ENCODE measurements around the gene PLPPR3. TPM values are rescaled to one million over a fixed set of nuclear protein-coding genes. Genes with fewer than 3 reads are reported as not detected.

Gene PLPPR3
- total RNA-seq, 1 donor from 2014 or later, result not detected

- DNase-seq (ENCODE audit: low spot score), result no peak
These were observed 11.5 kb downstream of the PLPPR3 start for GRCh38 chr19:810077-810855.

GRCh38 chr19:808423-808775 is 13.4 kb downstream of the PLPPR3 start:
- DNase-seq (ENCODE audit: low spot score), result no peak

- DNase-seq (ENCODE audit: low spot score), result no peak
These were observed 13.9 kb downstream of the PLPPR3 start for GRCh38 chr19:807627-808422.

- no peak for DNase-seq (ENCODE audit: low spot score)
These were observed 14.8 kb downstream of the PLPPR3 start for GRCh38 chr19:806815-807421.

GRCh38 chr19:805600-806550 is 15.9 kb downstream of the PLPPR3 start:
- no peak for DNase-seq (ENCODE audit: low spot score)

DNA sequence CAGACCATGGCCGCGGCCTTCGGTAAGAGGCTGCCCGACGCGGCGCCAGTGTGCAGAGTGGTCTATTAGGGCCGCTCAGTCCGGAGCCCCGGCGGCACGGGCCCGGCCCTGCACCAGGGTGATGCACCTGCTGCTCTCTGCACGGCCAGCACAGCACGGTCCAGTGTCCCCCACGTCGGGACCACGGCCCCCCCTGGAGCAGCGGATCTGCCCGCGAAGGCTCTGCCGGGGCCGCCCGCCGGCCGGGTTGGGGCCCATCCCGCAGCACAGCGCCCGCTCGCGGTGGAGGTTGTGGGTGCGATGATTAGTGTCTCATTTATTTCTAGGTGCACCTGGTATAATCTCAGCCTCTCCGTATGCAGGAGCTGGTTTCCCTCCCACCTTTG is 16.6 kb downstream of the PLPPR3 start:
- no peak for DNase-seq (ENCODE audit: low spot score)

DNA sequence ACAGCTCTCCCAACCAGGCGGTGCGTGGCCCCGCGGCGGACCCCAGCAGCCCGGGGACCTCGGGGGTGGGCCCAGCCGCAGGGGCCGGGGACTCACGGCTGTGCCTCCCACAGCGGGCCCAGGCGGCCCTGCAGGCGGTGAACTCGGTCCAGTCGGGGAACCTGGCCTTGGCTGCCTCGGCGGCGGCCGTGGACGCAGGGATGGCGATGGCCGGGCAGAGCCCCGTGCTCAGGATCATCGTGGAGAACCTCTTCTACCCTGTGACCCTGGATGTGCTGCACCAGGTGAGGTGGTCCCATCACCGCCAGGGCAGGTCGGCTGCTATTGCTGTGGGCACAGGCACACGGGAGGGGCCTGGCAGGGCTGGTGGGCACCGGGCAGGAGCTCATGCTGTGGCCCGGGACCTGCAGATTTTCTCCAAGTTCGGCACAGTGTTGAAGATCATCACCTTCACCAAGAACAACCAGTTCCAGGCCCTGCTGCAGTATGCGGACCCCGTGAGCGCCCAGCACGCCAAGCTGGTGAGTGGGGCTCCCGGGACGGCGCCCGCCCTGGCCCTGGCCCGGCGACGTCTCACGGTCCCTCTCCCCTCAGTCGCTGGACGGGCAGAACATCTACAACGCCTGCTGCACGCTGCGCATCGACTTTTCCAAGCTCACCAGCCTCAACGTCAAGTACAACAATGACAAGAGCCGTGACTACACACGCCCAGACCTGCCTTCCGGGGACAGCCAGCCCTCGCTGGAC is 17.2 kb downstream of the PLPPR3 start:
- DNase-seq (ENCODE audit: low spot score), result no peak

DNA sequence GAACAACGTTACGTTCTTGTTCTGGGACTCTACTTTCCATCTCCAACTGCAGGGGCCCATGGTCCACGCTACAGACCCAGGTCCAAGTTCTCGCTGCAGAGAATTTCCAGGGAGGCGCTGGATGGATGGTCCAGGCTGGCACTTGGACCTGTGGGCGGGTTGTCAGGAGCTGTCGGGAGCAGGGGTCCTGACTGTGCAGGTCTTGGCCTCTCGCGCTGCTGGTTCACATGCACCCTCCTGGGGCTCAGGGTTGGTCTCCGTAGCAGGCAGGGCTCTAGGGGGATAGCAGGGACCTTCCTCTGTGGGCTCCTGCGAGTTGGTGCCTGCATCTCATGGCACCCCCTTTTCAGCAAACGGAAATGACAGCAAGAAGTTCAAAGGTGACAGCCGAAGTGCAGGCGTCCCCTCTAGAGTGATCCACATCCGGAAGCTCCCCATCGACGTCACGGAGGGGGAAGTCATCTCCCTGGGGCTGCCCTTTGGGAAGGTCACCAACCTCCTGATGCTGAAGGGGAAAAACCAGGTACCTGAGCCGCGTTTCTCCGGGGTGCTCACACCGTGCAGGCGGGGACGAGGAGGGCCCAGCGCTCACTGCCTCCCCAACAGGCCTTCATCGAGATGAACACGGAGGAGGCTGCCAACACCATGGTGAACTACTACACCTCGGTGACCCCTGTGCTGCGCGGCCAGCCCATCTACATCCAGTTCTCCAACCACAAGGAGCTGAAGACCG is 17.9 kb downstream of the PLPPR3 start:
- no peak for DNase-seq (ENCODE audit: low spot score)

- no peak for DNase-seq (ENCODE audit: low spot score)
These were observed 18.6 kb downstream of the PLPPR3 start for GRCh38 chr19:803099-803561.

GRCh38 chr19:802498-803098 is 19.2 kb downstream of the PLPPR3 start:
- no peak for DNase-seq (ENCODE audit: low spot score)

GRCh38 chr19:801861-802497 is 19.8 kb downstream of the PLPPR3 start:
- no peak for DNase-seq (ENCODE audit: low spot score)

- DNase-seq (ENCODE audit: low spot score), result no peak
These were observed 20.5 kb downstream of the PLPPR3 start for GRCh38 chr19:801030-801860.

DNA sequence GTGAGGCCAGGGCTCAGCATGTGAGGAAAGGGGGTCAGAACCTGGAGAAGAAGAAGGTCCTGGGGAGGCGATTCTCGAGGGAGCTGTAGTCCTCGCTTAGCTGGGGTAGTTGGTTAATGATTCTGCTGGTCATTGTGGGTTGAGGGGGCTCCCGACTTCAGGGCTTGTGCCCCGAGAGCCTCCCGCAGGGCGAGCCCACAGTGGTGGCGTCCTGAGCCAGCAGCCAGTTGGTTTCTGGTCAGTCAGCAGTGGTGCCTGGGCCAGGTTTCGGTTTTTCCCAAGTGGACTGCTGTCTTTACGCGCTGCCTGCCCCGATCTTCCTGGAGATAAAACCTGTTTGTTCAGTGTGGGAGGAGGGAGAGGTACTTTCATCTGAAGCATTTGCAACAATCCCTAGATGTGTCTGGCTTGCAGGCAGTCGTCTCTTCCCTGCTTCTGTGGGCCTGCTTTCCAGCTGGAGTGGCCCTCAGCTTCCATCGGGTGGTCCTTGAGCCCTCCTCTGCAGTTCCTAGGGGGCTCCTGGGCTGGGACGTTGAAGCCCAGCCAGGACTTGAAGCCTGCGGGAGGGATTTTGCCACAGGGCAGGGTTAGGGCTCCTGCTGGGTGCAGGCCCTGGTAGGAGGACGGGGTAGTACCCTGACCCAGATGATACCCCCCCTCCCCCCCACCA is 21.3 kb downstream of the PLPPR3 start:
- DNase-seq (ENCODE audit: low spot score), result no peak

GRCh38 chr19:799076-799881 is 22.5 kb downstream of the PLPPR3 start:
- DNase-seq (ENCODE audit: low spot score), result no peak

GRCh38 chr19:798415-799075 is 23.2 kb downstream of the PLPPR3 start:
- DNase-seq (ENCODE audit: low spot score), result no peak
